ENCODE measurements around the gene APOO.

DNA sequence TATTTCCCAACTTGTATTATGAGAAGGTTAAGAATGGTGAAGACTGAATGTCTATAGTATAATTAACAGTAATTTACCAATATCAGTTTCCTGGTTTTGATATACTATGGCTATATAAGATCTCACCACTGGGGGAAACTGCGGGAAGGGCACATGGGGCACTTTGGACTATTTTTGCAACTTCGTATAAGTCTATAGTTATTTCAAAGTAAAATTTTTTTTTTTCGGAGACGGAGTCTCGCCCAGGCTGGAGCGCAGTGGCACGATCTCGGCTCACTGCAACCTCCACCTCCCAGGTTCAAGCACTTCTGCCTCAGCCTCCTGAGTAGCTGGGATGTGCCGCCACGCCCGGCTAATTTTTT is 46.2 kb upstream of the APOO start:
- TF ChIP-seq EZH2 (IDR thresholded peaks at IDR 0.05; ENCODE audit: borderline replicate concordance, insufficient read depth, low read length, poor library complexity, severe bottlenecking) (no peak), RAD21 (conservative IDR thresholded peaks at IDR 0.05) (no peak), MXI1 (conservative IDR thresholded peaks at IDR 0.05; ENCODE audit: poor library complexity, severe bottlenecking) (no peak), TAF1 (IDR thresholded peaks at IDR 0.05; ENCODE audit: low read depth) (no peak)
- TF ChIP-seq, protein P1, sequence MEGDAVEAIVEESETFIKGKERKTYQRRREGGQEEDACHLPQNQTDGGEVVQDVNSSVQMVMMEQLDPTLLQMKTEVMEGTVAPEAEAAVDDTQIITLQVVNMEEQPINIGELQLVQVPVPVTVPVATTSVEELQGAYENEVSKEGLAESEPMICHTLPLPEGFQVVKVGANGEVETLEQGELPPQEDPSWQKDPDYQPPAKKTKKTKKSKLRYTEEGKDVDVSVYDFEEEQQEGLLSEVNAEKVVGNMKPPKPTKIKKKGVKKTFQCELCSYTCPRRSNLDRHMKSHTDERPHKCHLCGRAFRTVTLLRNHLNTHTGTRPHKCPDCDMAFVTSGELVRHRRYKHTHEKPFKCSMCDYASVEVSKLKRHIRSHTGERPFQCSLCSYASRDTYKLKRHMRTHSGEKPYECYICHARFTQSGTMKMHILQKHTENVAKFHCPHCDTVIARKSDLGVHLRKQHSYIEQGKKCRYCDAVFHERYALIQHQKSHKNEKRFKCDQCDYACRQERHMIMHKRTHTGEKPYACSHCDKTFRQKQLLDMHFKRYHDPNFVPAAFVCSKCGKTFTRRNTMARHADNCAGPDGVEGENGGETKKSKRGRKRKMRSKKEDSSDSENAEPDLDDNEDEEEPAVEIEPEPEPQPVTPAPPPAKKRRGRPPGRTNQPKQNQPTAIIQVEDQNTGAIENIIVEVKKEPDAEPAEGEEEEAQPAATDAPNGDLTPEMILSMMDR (IDR thresholded peaks at IDR 0.05; ENCODE audit: poor library complexity, severe bottlenecking): no peak

All from neural cell (in vitro differentiated cells).